Stimulated activated effector memory CD8-positive, alpha-beta T cell treated with anti-CD3 and anti-CD28 coated beads, Interleukin-12 subunit alpha, Interleukin-12 subunit beta, amount 100 ng/mL, for 72 hours (primary cell): ENCODE data around the gene NOC2L.
A peak's percentile ranks its signal among the peaks of the same experiment; 100 is the strongest.

Experiments
- ATAC-seq: fragments of 150-1000 bp; cut with Tn5 transposase; 2 replicates; pipeline ENCODE4 v1.10.0; 2021
- DNase-seq, 2 donors: peaks; one replicate each; pipeline ENCODE4 v3.0.0; 2021 to 2022; ENCODE audit warnings: low spot score in 2 of 2
- H3K27ac Mint-ChIP-seq: one replicate; pipeline ENCODE4 v1.8.0; 2022; ENCODE audit warnings: mild to moderate bottlenecking, mixed read lengths
- H3K36me3 Mint-ChIP-seq: one replicate; pipeline ENCODE4 v1.8.0; 2022; ENCODE audit warnings: mild to moderate bottlenecking, mixed read lengths
- H3K4me1 Mint-ChIP-seq: one replicate; pipeline ENCODE4 v1.8.0; 2022; ENCODE audit warnings: mixed read lengths
- H3K4me3 Mint-ChIP-seq: one replicate; pipeline ENCODE4 v1.8.0; 2022; ENCODE audit warnings: mild to moderate bottlenecking, mixed read lengths
- H3K9me3 Mint-ChIP-seq: one replicate; pipeline ENCODE4 v1.8.0; 2022; ENCODE audit warnings: mixed read lengths

NOC2L gene

DNA sequence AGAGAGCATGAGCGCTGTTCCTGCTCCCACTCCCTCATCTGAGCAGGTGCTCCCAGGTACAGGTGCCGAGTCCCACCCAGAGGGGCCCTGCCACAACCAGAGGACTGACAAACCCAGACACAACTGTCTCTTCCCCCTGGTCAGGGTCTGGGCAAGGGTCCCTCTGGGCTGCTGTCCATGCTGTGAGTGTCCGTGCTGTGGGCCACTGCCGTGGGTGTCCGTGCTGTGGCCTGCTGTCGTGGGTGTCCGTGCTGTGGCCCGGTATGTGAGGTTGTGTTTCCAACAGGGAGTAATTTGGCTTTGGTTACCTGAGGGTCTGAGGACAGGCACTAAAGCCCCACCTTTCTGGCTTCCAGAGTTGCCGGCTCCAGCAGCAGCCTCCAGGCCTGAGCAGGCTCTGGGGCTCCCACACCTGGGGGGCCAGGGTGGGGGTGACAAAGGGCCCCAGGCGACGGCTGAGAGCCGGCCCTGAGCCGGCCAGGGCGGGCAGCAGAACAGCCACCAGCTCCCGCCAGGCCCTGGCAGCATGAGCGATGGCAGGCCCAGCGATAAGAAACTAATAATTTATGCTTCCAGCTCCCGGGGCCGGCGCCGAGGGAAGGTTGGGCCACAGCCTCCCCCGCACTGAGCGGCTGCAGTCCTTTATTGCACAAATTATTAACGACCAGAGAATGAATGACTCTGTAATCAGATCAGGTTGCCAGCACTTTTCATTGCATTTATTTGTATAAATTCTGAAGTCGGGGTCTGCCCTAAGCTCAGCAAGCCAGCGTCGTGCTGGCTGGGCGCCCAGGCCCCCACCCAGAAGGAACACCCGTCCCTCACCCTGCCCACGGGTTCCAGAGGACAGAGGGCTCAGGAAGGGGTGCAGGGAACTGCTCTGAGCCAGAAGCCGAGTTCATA, 42.6 kb downstream of the NOC2L start:
- peaks cover 4% of the 10 kb centered on the region for H3K36me3 Mint-ChIP-seq
- H3K4me3 Mint-ChIP-seq: no peak overlapping the region
- H3K27ac Mint-ChIP-seq: no peak overlapping the region
- no peak for ATAC-seq
- no peak for DNase-seq
- peaks cover 20% of the 10 kb centered on the region for H3K4me1 Mint-ChIP-seq
- H3K9me3 Mint-ChIP-seq: no peaks in the 10 kb centered on the region

DNA sequence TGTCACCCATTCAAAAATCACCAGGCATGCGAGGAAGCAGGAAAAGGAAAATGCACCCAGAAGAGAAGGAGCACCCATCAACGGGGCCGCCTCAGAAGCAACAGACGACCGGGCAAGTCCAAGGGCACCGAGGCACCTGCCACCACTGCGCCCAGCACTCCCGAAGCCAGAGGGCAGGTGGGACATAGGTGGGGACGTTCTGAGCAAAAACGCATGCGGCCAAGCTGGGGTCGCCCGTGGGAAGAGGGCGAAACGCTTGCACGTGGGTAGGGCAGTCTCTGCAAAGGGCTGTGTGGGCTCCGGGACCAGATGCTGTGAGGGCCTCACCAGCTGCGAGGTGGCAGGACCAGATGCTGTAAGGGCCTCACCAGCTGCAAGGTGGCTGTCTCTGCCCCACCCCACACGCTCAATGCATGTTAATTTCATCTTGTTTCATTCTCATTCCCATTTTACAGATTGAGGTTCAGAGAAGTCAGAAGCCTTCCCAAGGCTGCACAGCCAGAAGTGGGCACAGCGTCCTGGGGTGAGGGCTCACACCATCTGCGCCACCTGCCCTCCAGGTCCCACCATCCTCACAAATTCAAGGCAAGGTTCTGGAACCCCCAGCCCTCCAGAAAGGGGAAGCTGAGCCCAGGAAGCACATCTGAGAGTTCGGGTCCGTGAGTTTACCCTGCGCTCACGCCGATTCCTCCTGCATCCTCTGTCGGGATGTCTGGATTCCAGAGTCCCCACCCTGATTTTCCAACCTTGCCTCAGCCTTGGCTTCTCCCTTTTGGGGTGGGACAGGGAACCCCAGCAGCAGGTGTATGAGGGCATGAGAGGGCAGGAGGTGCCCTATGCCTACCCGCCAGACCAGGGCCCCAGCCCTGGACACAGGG, 43.5 kb downstream of the NOC2L start:
- peaks cover 19% of the 10 kb centered on the region for H3K4me1 Mint-ChIP-seq
- DNase-seq (no peak), ATAC-seq (no peak)
- H3K27ac Mint-ChIP-seq: no peak overlapping the region
- no peaks in the 10 kb centered on the region for H3K36me3 Mint-ChIP-seq
- no peak overlapping the region for H3K4me3 Mint-ChIP-seq
- no peaks in the 10 kb centered on the region for H3K9me3 Mint-ChIP-seq

DNA sequence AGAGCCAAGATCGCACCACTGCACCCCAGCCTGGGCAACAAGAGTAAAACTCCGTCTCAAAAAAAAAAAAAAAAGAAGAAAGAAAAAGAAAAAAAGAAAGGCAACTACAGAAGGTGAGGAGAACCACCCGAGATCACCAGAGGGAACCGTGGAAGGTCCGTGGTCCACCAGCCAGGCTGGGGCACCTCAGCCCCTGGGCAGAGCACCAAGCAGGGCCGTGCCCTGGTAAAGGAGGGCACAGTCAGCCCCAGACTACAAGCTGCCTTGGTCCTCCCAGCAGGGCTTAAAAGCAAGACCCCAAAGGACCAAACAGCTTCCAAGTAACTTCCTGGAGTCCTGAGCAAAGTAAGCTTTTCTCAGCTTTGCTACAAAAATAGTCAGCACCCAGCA, 44.2 kb downstream of the NOC2L start:
- Mint-ChIP-seq H3K4me3 (no peak overlapping the region), H3K9me3 (no peaks in the 10 kb centered on the region), H3K27ac (no peak overlapping the region), H3K36me3 (no peaks in the 10 kb centered on the region), H3K4me1 (peaks cover 14% of the 10 kb centered on the region)
- DNase-seq (no peak), ATAC-seq (no peak)

DNA sequence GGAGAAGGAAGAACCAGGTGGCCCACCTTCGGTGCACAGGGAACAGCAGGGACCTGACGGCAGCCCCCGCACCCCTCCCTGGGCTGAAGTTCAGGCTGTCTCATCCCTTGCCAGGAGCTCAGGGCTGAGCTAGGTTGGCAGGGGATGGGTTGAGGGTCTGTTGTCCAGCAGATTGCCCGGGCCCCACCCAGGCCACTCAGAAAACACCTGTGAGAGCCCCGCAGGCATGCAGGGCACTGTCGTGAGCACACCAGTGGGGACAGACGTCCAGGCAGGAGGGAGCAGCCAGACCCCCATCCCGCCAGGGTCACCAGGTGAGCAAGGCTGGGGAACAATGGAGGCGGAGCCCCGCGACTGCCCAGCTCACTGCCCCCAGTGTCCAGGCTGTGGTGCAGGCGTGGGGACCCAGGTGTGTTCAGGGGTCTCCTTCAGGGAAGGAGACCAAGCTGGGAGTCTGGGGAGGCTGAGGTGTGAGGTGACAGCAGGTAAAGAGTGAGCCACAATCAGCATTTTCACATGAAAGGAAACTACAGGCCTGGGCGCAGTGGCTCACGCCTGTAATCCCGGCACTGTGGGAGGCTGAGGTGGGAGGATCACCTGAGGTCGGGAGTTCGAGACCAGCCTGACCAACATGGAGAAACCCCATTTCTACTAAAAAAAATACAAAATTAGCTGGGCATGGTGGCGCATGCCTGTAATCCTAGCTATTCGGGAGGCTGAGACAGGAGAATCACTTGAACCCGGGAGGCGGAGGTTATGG, 44.7 kb downstream of the NOC2L start:
- Mint-ChIP-seq H3K4me3 (no peak overlapping the region), H3K9me3 (no peaks in the 10 kb centered on the region), H3K36me3 (no peaks in the 10 kb centered on the region), H3K27ac (no peak overlapping the region), H3K4me1 (peaks cover 14% of the 10 kb centered on the region)
- DNase-seq (no peak), ATAC-seq (no peak)

DNA sequence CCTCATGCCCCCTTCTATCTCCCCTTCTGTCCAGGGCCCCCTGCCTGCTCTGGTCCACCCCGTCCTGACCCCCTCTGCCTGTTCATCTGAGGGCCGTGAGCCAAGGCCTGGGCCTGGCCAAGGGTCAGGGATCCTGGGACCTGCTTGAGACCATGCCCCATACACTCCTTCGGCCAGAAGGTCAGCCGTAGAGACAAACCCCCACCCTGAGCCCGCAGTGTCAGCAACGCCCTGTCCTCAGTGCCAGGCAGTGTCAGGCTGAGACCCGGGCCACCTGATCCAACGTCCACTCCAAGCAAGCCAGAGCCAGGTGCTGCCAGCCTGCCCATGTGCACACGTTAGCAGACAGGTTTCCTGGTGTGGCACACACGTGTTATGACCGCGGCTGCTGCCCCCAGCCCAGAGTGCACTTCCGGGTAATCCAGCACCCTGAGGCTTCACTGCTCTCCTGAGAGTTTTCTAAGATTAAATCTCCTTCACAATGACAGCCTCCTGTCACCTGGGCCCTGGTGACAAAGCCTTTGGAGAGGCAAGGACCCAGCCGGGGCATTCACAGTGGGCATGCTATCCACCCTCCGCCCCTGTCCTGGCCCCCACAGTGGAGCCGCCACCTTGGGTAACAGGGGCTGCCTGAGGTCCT, 45.4 kb downstream of the NOC2L start:
- Mint-ChIP-seq H3K36me3 (no peaks in the 10 kb centered on the region), H3K9me3 (no peaks in the 10 kb centered on the region)
- no peak for ATAC-seq

DNA sequence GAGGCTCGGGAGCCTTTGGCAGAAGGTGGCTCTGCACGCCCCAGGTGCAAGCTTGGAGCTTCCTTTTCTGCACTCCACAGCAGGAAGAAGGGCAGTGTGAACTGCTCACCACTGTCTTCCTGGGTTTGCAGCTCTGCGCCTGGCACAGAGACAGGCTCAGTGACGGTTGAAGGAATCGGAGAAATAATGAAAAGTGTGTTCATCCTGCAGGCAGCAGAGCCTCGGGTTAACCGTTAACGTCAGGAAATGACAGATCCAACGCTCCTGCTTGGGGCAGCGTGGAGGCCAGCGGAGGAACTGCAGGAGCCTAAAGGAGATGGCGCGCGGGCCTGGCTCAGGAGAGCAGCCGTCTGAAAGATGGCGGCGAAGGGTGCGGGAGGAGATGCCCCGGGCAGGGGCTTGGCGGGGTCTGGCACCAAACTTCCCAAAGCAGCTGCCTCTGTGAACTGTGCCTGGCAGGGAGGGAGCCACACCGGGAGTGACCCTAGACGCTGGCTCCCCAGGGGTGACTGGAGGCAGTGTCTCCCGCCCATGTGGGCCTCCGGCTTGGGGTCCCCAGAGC, 46.2 kb downstream of the NOC2L start:
- peak; percentile 6 for ATAC-seq
- DNase-seq: no peak
- H3K4me3 Mint-ChIP-seq: no peak overlapping the region
- H3K4me1 Mint-ChIP-seq: peaks cover 14% of the 10 kb centered on the region
- H3K9me3 Mint-ChIP-seq: no peaks in the 10 kb centered on the region
- H3K27ac Mint-ChIP-seq: no peak overlapping the region
- H3K36me3 Mint-ChIP-seq: no peaks in the 10 kb centered on the region

More for the DNA sequence above, 45.4 kb downstream of the NOC2L start:
- Mint-ChIP-seq H3K4me3 (no peak overlapping the region), H3K4me1 (peaks cover 14% of the 10 kb centered on the region), H3K27ac (no peak overlapping the region)
- DNase-seq: no peak

DNA sequence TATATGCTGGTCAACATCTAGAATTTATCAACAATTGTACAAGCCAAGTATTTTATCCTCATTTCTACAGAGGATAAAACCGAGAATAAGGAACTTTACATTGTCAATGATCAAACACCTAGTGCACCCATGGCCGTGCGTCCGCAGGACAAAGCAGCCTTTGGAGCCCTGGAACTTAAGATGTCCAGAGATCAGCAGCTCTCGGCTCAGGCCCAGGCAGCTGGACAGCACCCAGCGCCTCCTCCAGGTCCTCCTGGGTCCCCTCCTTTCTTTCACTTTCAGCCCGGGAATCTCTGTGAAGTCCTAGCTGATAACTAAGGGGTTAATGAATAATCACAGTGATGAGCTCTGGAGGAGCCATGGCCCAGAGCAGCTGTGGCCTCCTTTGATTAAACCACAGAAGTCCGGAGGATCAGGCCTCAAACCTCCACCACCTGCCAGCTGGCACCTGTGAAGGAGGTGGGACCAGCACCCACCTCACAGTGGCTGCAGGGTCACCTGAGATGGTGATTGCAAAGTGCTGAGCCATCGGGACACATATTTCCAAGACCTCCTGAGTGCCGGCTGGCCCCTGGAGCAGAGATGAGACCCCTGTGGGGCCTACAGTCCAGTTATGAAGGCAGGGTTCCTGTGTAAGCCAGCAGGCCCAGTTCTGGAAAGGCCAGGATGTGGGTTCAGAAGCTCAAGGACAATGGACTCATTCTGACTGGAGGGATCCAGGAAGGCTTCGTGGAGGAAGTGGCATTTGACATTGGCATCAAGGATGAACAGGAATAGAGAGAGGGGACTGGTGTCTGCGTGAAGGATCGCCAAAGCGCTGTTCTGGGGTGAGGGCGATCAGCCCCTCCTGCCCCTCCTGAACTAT, 46.9 kb downstream of the NOC2L start:
- Mint-ChIP-seq H3K36me3 (no peaks in the 10 kb centered on the region), H3K4me3 (no peak overlapping the region), H3K4me1 (peaks cover 14% of the 10 kb centered on the region), H3K27ac (no peak overlapping the region), H3K9me3 (no peaks in the 10 kb centered on the region)
- ATAC-seq (no peak), DNase-seq (no peak)

DNA sequence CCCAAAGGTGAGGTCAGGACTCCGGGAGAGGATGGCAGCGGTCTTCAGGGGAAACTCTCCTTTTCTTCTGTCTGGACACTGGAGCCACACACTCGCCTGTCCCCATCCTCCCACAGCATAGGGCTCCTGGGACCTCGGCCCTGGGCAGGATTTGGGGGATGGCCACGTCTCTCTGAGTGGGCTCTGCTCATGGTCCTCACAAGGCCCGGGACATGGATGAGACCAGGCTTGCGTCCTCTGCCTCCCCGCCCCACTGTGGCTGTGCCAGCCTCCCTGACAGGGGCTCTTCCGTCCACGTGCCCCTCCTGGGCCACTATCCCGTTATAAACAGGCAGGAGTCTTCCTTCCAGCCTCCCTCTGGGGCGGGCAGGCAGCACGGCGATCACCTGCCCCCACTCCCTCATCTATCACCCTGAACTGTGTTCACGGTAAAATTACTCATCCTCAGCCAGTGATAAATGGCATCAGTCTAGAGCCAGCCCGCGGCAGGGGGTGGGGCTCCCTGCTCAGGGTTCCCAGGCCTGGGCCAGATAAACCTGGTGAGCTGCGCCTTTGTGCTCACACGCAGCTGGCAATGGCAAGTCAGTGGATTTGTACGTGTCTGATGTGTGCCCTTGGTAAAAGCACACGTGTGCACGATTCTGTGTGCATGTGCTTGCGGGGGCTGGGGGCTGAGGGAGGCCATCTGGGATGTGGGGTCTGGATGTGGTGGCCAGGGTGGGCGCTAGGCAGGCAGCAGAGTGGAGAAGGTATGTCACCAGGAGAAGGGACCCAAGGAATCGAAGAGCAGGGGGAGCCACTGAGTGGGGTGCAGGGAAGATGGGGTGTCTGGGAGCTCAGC, 48.0 kb downstream of the NOC2L start:
- no peaks in the 10 kb centered on the region for H3K36me3 Mint-ChIP-seq
- H3K27ac Mint-ChIP-seq: no peak overlapping the region
- peak; percentile 42 for ATAC-seq
- DNase-seq: no peak
- H3K4me1 Mint-ChIP-seq: peaks cover 14% of the 10 kb centered on the region
- H3K9me3 Mint-ChIP-seq: no peaks in the 10 kb centered on the region
- H3K4me3 Mint-ChIP-seq: no peak overlapping the region

DNA sequence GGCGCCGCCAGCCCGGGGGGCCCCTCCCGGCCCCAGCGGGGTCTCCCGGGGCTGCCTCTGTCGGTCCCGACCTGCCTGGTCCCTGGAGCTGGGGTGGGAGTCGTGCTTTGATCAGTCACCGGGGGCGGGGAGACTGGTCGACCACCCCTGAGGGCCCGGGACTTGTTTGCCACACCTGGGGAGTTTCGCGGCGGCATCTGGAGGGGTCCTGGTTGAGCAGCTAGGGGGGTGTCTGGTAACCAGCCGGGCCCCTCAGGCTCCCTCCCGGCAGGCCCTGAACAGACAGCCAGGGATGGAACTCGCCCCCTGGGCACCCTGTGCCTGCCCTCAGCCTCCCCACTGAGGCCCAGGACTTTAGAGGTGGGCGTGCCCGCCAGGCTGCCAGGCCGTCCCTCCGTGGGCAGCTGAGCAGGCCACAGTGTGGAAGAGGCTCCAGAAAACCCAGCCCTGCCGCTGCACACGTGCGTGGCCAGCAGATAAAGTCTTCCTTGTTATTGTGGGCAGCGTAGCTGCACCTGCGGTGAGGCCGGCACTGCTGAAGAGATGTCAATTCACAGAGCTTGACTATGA, 48.7 kb downstream of the NOC2L start:
- no peak for DNase-seq

DNA sequence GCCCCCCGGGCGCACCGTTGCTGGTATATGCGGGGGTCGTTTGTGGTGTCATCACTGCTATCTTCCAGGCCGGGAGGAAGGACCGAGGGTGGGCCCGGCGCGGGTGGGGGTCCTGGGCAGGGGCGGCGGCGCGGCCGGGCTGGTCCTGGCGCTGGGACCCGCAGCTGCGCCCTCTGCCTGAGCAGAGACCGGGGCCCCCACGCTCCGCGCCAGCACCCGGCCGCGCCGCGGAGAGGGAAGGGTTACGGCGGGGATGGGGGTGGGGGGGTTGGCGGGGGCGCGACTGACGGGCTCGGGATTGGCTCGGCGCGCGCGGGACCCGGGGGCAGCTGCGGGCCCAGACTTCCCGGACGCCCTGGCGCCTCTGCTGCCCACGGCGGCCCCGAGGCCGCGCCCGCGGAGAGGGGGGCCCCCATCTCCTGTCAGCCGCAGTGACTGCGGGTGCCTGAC, 49.2 kb downstream of the NOC2L start:
- Mint-ChIP-seq H3K4me3 (no peak overlapping the region), H3K9me3 (no peaks in the 10 kb centered on the region), H3K36me3 (no peaks in the 10 kb centered on the region), H3K27ac (no peak overlapping the region), H3K4me1 (peaks cover 14% of the 10 kb centered on the region)
- no peak for ATAC-seq
- DNase-seq: no peak

More for the DNA sequence above, 48.7 kb downstream of the NOC2L start:
- no peak for ATAC-seq
- H3K36me3 Mint-ChIP-seq: no peaks in the 10 kb centered on the region
- no peak overlapping the region for H3K4me3 Mint-ChIP-seq
- H3K9me3 Mint-ChIP-seq: no peaks in the 10 kb centered on the region
- H3K4me1 Mint-ChIP-seq: peaks cover 14% of the 10 kb centered on the region
- no peak overlapping the region for H3K27ac Mint-ChIP-seq

DNA sequence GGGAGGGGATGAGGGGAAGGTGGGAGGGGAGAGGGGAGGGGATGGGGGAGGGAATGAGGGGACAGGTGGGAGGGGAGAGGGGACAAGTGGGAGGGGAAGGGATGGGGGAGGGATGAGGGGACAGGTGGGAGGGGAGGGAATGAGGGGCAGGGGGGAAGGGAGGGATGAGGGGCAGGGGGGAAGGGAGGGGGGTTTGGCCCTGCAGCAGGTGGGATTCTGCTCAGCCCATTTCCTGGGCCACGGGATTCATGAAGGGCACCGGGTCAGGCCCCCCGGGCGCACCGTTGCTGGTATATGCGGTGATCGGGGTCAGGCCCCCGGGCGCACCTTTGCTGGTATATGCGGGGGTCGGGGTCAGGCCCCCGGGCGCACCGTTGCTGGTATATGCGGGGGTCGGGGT, 50.4 kb downstream of the NOC2L start:
- DNase-seq: no peak
- ATAC-seq: no peak
- Mint-ChIP-seq H3K4me1 (peaks cover 14% of the 10 kb centered on the region), H3K4me3 (no peak overlapping the region), H3K9me3 (no peaks in the 10 kb centered on the region), H3K27ac (no peak overlapping the region), H3K36me3 (no peaks in the 10 kb centered on the region)

DNA sequence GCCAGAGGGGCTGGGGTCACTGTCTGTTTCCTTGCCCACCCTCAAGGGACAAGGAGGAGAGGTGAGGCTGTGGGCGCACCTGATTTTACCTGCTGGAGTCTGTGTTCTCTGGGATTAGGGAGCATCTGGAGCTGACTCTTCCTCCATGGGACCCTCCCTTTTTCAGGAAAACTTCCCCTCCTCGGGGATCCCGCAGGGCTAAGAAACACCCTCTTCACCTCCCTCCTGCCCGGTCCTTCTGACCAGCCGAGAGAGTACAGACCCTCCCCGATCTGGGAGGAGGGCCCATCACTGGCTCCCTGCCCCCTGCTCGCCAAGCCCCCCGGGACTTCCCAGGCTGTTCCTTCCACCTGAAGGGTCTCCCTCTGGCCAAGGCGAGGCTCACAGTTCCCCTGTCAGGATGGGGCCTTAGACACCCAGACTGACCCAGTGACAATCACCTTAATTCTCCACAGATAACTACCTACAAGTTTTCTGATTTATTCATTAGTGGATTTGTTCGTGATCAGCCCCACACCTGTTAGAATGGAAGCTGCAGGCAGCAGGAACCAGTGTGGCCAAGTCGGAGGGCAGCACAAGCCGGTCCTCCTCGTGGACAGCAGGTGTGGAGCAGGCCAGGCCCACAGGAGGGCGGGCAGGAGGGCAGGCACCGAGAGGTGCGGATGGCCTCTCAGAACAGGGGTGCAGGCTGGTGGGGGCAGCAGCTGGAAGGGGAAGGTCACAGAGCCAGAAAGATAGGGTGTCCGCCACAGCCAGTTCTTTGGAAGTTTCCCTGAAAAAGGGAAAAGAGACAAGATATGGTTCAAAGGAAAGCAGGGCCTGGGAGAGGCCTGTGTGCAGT, 51.2 kb downstream of the NOC2L start:
- Mint-ChIP-seq H3K36me3 (no peaks in the 10 kb centered on the region), H3K9me3 (no peaks in the 10 kb centered on the region), H3K4me3 (no peak overlapping the region), H3K27ac (no peak overlapping the region), H3K4me1 (peaks cover 13% of the 10 kb centered on the region)
- ATAC-seq (no peak), DNase-seq (no peak)
